Thyroid gland (tissue), 4 donors: ENCODE data around the gene MREG. TPM values are rescaled to one million over a fixed set of nuclear protein-coding genes. Genes with fewer than 3 reads are reported as not detected.

ENCODE experiments used
- DNase-seq, 2 donors: peaks; one replicate each; pipeline ENCODE4 v3.0.0-alpha.2; 2019
- H3K27ac ChIP-seq, 3 donors: fragments of 200-600 bp; sonication (generic); 1 replicate in 2 of 3; 2 replicates in 1 of 3; pipeline ENCODE4 v1.5.1; 2016 to 2019; ENCODE audit warnings: mild to moderate bottlenecking in 1 of 3, moderate library complexity in 1 of 3
- H3K27me3 ChIP-seq: fragments of 200-600 bp; sonication (generic); one replicate; pipeline ENCODE4 v1.5.1; 2019
- H3K36me3 ChIP-seq, 2 donors: fragments of 200-600 bp; sonication (generic); one replicate each; pipeline ENCODE4 v1.5.1; 2016 to 2019
- H3K4me1 ChIP-seq, 2 donors: fragments of 200-600 bp; sonication (generic); one replicate each; pipeline ENCODE4 v1.5.1; 2017 to 2019
- H3K4me3 ChIP-seq, 3 donors: fragments of 200-600 bp; sonication (generic); replicated peaks in 1 of 3; 1 replicate in 2 of 3; 2 replicates in 1 of 3; pipeline ENCODE4 v1.5.1; 2016; ENCODE audit warnings: mild to moderate bottlenecking in 1 of 3
- H3K9me3 ChIP-seq: fragments of 200-600 bp; sonication (generic); one replicate; pipeline ENCODE4 v1.5.1; 2017
- CTCF ChIP-seq, 6 experiments: fragments of 200-600 bp in 3 of 6; fragments of 450-650 bp in 3 of 6; sonication (generic) in 3 of 6; IDR thresholded peaks; one replicate each; pipeline ENCODE4 v1.5.1; 2016 to 2019; ENCODE audit warnings: antibody characterized with exemption in 6 of 6, mild to moderate bottlenecking in 2 of 6, inconsistent platforms in 1 of 6, moderate library complexity in 1 of 6
- POLR2A ChIP-seq, 2 donors: fragments of 450-650 bp; IDR thresholded peaks; one replicate each; pipeline ENCODE4 v1.6.1; 2017; ENCODE audit warnings: antibody characterized with exemption in 2 of 2, mild to moderate bottlenecking in 2 of 2, moderate library complexity in 1 of 2
- WGBS, 2 donors: methylation state at CpG; one replicate each; pipeline ENCODE4 v1.1.5; 2017; 5-methylcytosine and 5-hydroxymethylcytosine counted together
- intact Hi-C: fragments of 100-400 bp; cut with DNase I; formaldehyde crosslinking; loops from one replicate; pipeline ENCODE4 v1.15.1; 2023
- total RNA-seq, 4 donors: library from RNA; depleted of rRNA; stranded (reverse); fragments of >200 nt; gene quantifications; one replicate each; pipeline ENCODE4 v1.2.3, GENCODE V29; 2016

MREG gene
- total RNA-seq, 4 donors from 2014 or later: 4.4 to 5.4 (median 5.2) TPM

GRCh38 chr2:215898363-215898762, 115.0 kb downstream of the MREG start:
- Histone ChIP-seq H3K27me3 (no peaks in the 10 kb centered on the region), H3K4me1 (no peaks in the 10 kb centered on the region), H3K27ac (no peak overlapping the region), H3K36me3 (no peaks in the 10 kb centered on the region), H3K4me3 (no peak overlapping the region), H3K9me3 (no peaks in the 10 kb centered on the region)
- TF ChIP-seq POLR2A (IDR thresholded peaks at IDR 0.05): no peak
- TF ChIP-seq CTCF (IDR thresholded peaks at IDR 0.05): no peak
- no peak for DNase-seq
- WGBS, 2 donors: 75 to 81% methylated on average over 2 of the region's 2 CpGs
- intact Hi-C loops: no loop called here

GRCh38 chr2:215896921-215897320, 116.4 kb downstream of the MREG start:
- Histone ChIP-seq H3K27me3 (no peaks in the 10 kb centered on the region), H3K4me3 (no peak overlapping the region), H3K27ac (no peak overlapping the region), H3K36me3 (no peaks in the 10 kb centered on the region), H3K4me1 (no peaks in the 10 kb centered on the region), H3K9me3 (no peaks in the 10 kb centered on the region)
- no peak for DNase-seq
- 70 to 74% methylated on average over 4 of the region's 4 CpGs for WGBS, 2 donors
- TF ChIP-seq CTCF (IDR thresholded peaks at IDR 0.05) (no peak), POLR2A (IDR thresholded peaks at IDR 0.05) (no peak)
- intact Hi-C loops: no loop called here

GRCh38 chr2:215895330-215895729, 118.0 kb downstream of the MREG start:
- intact Hi-C loops: no loop called here
- DNase-seq: no peak
- WGBS, 2 donors: 70% methylated on average over 4 of the region's 4 CpGs
- Histone ChIP-seq H3K4me3 (no peak overlapping the region), H3K36me3 (no peaks in the 10 kb centered on the region), H3K4me1 (no peaks in the 10 kb centered on the region), H3K27ac (no peak overlapping the region), H3K27me3 (no peaks in the 10 kb centered on the region), H3K9me3 (no peaks in the 10 kb centered on the region)
- TF ChIP-seq CTCF (IDR thresholded peaks at IDR 0.05): no peak
- no peak for TF ChIP-seq POLR2A (IDR thresholded peaks at IDR 0.05)

Other genes starting within 250 kb of the MREG start
- gene PECR, start 68.3 kb upstream of the MREG start, total RNA-seq: 10 to 100 TPM; 14.6 to 25.6 (median 22.8) TPM
- 1 to 10 TPM; 1.9 to 3.1 (median 2.4) TPM for gene TMEM169, start 68.4 kb upstream of the MREG start, total RNA-seq
- gene XRCC5, start 95.8 kb upstream of the MREG start, total RNA-seq: 100 to 1,000 TPM; 185 to 240 (median 216) TPM